GM23248 (cell line): ENCODE data around the gene DPY19L1.

Experiments used
- EZH2 ChIP-seq: fragments of 200-600 bp; sonication (generic); IDR thresholded peaks from 2 replicates; pipeline ENCODE4 v1.6.1; 2018; ENCODE audit warnings: antibody characterized with exemption, mild to moderate bottlenecking; ENCODE audit not compliant: insufficient read depth, poor library complexity, severe bottlenecking
- EZH2phosphoT487 ChIP-seq: fragments of 200-600 bp; sonication (generic); IDR thresholded peaks from 2 replicates; pipeline ENCODE4 v1.6.1; 2018; ENCODE audit warnings: antibody characterized with exemption, moderate library complexity, mild to moderate bottlenecking, low read depth; ENCODE audit not compliant: insufficient read depth

DNA sequence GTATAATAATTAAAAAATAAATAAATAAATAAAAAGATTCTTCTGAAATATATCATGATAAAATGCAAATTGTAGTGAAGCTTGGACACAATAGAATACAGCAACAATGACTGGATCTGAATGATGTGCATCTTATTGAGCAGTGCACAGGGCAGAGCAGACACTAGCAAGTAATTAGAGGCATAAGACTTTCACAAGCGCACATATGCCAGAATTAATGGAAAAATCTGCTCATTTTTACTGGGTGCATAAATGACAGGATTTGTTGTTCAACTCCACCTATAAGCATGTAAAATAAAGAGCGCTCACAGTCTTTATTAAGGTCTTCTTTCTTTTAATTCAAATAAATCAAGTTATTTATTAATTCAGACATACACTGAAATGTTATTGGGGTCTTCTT, 125.0 kb downstream of the DPY19L1 start:
- no peak for TF ChIP-seq EZH2
- TF ChIP-seq EZH2phosphoT487 = no peak
